ENCODE results near the gene AP2A2.
"Not testable (repeated sequence)": the region's sequence is repeated elsewhere in the genome, so short reads cannot be mapped to it uniquely, and the experiment has no call there.

Gene AP2A2

GRCh38 chr11:971731-972365, 46.2 kb downstream of the AP2A2 start:
- in situ Hi-C loops (cut with HindIII; ENCODE audit: low sequenced_read_pairs) = no loop called here

GRCh38 chr11:972523-973211, 47.0 kb downstream of the AP2A2 start:
- in situ Hi-C loops (cut with HindIII; ENCODE audit: low sequenced_read_pairs) = no loop called here

- in situ Hi-C loops (cut with HindIII; ENCODE audit: low sequenced_read_pairs) = no loop called here
Measured at GRCh38 chr11:973237-973636, 47.6 kb downstream of the AP2A2 start.

GRCh38 chr11:975376-975775, 49.7 kb downstream of the AP2A2 start:
- in situ Hi-C loops (cut with HindIII; ENCODE audit: low sequenced_read_pairs) = not testable (repeated sequence)

GRCh38 chr11:975827-976226, 50.2 kb downstream of the AP2A2 start:
- in situ Hi-C loops (cut with HindIII; ENCODE audit: low sequenced_read_pairs) = no loop called here

GRCh38 chr11:976431-977160, 50.9 kb downstream of the AP2A2 start:
- in situ Hi-C loops (cut with HindIII; ENCODE audit: low sequenced_read_pairs) = no loop called here

GRCh38 chr11:977830-978720, 52.4 kb downstream of the AP2A2 start:
- in situ Hi-C loops (cut with HindIII; ENCODE audit: low sequenced_read_pairs) = no loop called here

GRCh38 chr11:978781-979180, 53.1 kb downstream of the AP2A2 start:
- in situ Hi-C loops (cut with HindIII; ENCODE audit: low sequenced_read_pairs) = no loop called here

GRCh38 chr11:980438-981357, 55.0 kb downstream of the AP2A2 start:
- in situ Hi-C loops (cut with HindIII; ENCODE audit: low sequenced_read_pairs) = no loop called here

GRCh38 chr11:981764-982163, 56.1 kb downstream of the AP2A2 start:
- in situ Hi-C loops (cut with HindIII; ENCODE audit: low sequenced_read_pairs) = no loop called here

GRCh38 chr11:984546-984945, 58.9 kb downstream of the AP2A2 start:
- in situ Hi-C loops (cut with HindIII; ENCODE audit: low sequenced_read_pairs) = no loop called here

- in situ Hi-C loops (cut with HindIII; ENCODE audit: low sequenced_read_pairs) = no loop called here
Measured at GRCh38 chr11:985406-985805, 59.7 kb downstream of the AP2A2 start.

- in situ Hi-C loops (cut with HindIII; ENCODE audit: low sequenced_read_pairs) = no loop called here
Measured at GRCh38 chr11:985848-986247, 60.2 kb downstream of the AP2A2 start.

- in situ Hi-C loops (cut with HindIII; ENCODE audit: low sequenced_read_pairs) = no loop called here
Measured at GRCh38 chr11:986270-986951, 60.7 kb downstream of the AP2A2 start.

GRCh38 chr11:986952-987305, 61.3 kb downstream of the AP2A2 start:
- in situ Hi-C loops (cut with HindIII; ENCODE audit: low sequenced_read_pairs) = no loop called here

GRCh38 chr11:987671-988070, 62.0 kb downstream of the AP2A2 start:
- in situ Hi-C loops (cut with HindIII; ENCODE audit: low sequenced_read_pairs) = no loop called here

- in situ Hi-C loops (cut with HindIII; ENCODE audit: low sequenced_read_pairs) = no loop called here
Measured at GRCh38 chr11:990101-990500, 64.4 kb downstream of the AP2A2 start.

- in situ Hi-C loops (cut with HindIII; ENCODE audit: low sequenced_read_pairs) = no loop called here
Measured at GRCh38 chr11:991034-991433, 65.4 kb downstream of the AP2A2 start.

GRCh38 chr11:991711-992307, 66.1 kb downstream of the AP2A2 start:
- in situ Hi-C loops (cut with HindIII; ENCODE audit: low sequenced_read_pairs) = no loop called here
